ENCODE data around the gene BCLAF1.
A peak's percentile ranks its signal among the peaks of the same experiment; 100 is the strongest.
"Not testable (repeated sequence)": the region's sequence is repeated elsewhere in the genome, so short reads cannot be mapped to it uniquely, and the experiment has no call there.

Gene BCLAF1

DNA sequence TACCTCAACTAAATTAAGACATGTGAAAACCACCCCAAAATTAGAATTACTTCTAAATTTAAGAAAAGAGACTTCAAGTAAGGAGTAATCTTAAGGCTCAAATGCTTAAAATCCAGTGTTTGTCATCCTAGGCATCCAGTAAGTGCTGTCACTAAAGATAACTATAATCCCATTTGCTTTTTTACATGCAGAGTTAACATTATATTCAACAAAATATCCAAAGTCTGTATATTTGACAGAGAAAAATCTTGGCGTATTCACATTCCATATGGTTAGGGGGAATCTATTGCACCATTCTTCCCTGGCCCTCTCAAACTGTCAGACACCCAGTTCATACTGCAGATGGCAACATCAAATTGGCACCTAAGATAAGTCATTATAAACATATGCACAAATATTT, 56.9 kb downstream of the BCLAF1 start:
- no peak overlapping the region for H3K27ac Mint-ChIP-seq

GRCh38 chr6:136230219-136230853, 59.3 kb downstream of the BCLAF1 start:
- ATAC-seq (no peak), DNase-seq (no peak)
- no peaks in the 10 kb centered on the region for H3K27me3 Mint-ChIP-seq
- H3K27ac Mint-ChIP-seq: no peak overlapping the region
- H3K4me3 Mint-ChIP-seq: no peak overlapping the region
- peaks cover 14% of the 10 kb centered on the region for H3K4me1 Mint-ChIP-seq
- no peaks in the 10 kb centered on the region for H3K9me3 Mint-ChIP-seq

More for the DNA sequence above, 56.9 kb downstream of the BCLAF1 start:
- ATAC-seq (no peak), DNase-seq (no peak)
- no peaks in the 10 kb centered on the region for H3K9me3 Mint-ChIP-seq
- peaks cover 7% of the 10 kb centered on the region for H3K4me1 Mint-ChIP-seq
- no peak overlapping the region for H3K4me3 Mint-ChIP-seq
- H3K27me3 Mint-ChIP-seq: no peaks in the 10 kb centered on the region

GRCh38 chr6:136228814-136229213, 60.8 kb downstream of the BCLAF1 start:
- Mint-ChIP-seq H3K27me3 (no peaks in the 10 kb centered on the region), H3K4me3 (no peak overlapping the region), H3K4me1 (peaks cover 14% of the 10 kb centered on the region), H3K9me3 (peaks cover 0 to 5% of the 10 kb centered on the region in 2 donors), H3K27ac (no peak overlapping the region)
- ATAC-seq (no peak), DNase-seq (no peak)

- Mint-ChIP-seq H3K27ac (peak overlapping the region in 1 of 2 donors; percentile 85), H3K9me3 (peaks cover 0 to 5% of the 10 kb centered on the region in 2 donors), H3K27me3 (no peaks in the 10 kb centered on the region), H3K4me1 (peaks cover 14% of the 10 kb centered on the region), H3K4me3 (peak overlapping the region in 1 of 2 donors; percentile 50)
- DNase-seq (no peak), ATAC-seq (peak; percentile 37)
These were observed 62.8 kb downstream of the BCLAF1 start for GRCh38 chr6:136226674-136227377.

DNA sequence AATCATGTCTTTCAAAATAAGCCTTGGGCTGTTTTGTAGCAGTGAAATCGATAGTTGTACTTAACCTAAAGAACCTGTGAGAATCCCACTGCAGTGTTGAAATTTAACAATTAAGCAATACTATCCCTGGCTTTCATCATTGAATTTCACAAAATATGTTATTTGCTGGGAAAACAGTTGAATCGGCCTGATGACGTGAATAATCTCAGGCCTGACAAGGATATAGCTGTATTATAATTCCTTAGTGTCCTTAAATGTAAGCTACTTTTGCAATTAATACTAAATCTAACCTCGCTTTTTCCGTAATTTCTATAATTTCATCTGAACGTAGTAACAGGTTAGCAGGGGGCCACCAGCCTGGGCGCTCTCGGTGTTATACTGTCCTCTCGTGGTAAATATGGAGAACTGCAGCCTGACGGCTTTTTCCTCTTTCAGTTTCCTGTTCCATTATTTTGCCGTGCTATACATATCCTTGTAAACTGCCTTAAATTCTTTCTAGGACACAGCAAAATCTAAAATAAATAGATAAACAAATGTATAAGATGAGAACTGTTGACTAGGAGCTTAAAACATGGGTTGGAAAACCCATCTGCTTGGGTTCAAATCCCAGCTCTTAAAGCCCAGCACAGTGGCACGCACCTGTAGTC, 63.5 kb downstream of the BCLAF1 start:
- Mint-ChIP-seq H3K9me3 (peaks cover 0 to 5% of the 10 kb centered on the region in 2 donors), H3K27ac (peak overlapping the region in 1 of 2 donors; percentile 85), H3K4me1 (peaks cover 14% of the 10 kb centered on the region), H3K4me3 (peak overlapping the region; percentile 16 to 50), H3K27me3 (no peaks in the 10 kb centered on the region)
- peak; percentile 52 to 54 for DNase-seq
- peak; percentile 79 for ATAC-seq

GRCh38 chr6:136225496-136225895, 64.2 kb downstream of the BCLAF1 start:
- Mint-ChIP-seq H3K4me1 (peaks cover 14% of the 10 kb centered on the region), H3K27me3 (no peaks in the 10 kb centered on the region), H3K9me3 (peaks cover 2 to 5% of the 10 kb centered on the region in 2 donors), H3K27ac (no peak overlapping the region), H3K4me3 (no peak overlapping the region)
- ATAC-seq (no peak), DNase-seq (peak in 1 of 2 donors; percentile 18)

GRCh38 chr6:136224974-136225373, 64.7 kb downstream of the BCLAF1 start:
- H3K9me3 Mint-ChIP-seq, H3K4me3 Mint-ChIP-seq, H3K27me3 Mint-ChIP-seq, ATAC-seq, DNase-seq, H3K27ac Mint-ChIP-seq: not testable (repeated sequence)
- H3K4me1 Mint-ChIP-seq: peaks cover 14% of the 10 kb centered on the region

DNA sequence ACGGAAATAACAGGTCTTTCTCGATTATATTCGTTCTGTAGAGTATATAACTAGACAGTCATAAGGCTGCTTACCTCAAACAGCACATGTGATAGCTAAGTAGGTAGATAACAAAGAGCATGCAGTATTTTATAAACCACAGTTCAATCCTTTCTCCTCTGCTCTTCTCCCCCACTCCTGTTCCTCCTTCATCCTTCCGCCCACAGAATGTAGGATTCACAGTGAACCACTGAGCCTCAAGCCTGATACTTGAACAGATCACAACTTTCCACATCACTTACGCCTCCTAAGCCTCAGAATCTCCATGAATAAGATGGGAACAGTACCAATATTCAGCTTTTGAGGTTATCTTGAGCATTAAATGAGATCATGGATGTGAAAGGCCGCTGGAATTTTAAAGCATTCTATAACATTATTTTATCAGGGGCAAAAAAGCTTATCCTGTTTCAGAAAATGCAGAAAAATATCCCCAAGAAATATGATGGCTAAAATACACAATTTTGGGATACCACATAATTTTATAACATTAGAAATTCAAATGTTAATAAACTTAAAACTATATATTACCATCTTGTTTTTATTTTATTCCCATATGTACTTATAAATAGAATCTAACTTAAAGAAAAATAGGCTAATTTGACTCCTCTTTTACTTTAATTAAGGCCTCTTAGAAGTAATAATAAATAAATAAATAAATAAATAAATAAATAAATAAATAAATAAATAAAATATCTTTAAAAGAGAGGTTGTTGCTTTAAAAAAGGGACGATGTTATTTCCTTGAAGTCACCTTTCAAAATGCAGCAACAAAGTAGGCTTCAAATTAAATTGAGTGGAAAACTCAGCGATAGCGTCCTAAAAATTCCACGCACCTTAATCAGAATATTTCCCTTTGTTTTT, 72.9 kb downstream of the BCLAF1 start:
- H3K4me3 Mint-ChIP-seq: no peak overlapping the region
- H3K9me3 Mint-ChIP-seq: peaks cover 7 to 15% of the 10 kb centered on the region in 2 donors
- no peaks in the 10 kb centered on the region for H3K4me1 Mint-ChIP-seq
- no peaks in the 10 kb centered on the region for H3K27me3 Mint-ChIP-seq
- no peak overlapping the region for H3K27ac Mint-ChIP-seq
- DNase-seq: no peak
- ATAC-seq: no peak

DNA sequence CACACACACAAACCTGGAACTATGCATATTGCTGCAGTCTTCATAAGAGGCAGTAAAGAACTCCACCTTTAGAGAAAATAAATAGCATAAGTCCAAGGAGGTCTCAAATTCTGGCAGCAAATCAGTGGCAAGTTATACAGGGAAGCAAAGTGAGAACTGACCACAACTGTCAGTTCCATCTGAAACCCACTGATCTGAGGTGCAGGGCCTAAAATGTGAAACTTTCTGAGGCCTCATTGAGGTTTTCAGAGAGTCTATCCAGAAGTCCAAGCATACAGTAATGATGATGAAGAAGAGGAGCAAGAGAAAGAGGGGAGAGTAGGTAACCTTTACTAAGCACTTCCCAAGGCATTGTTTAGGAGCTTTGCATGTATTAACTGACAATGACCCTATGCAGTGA, 75.8 kb downstream of the BCLAF1 start:
- Mint-ChIP-seq H3K4me3 (no peak overlapping the region), H3K4me1 (no peaks in the 10 kb centered on the region)

GRCh38 chr6:136213012-136213539, 76.6 kb downstream of the BCLAF1 start:
- DNase-seq (no peak), ATAC-seq (no peak)
- Mint-ChIP-seq H3K4me1 (no peaks in the 10 kb centered on the region), H3K4me3 (no peak overlapping the region), H3K9me3 (no peaks in the 10 kb centered on the region), H3K27me3 (no peaks in the 10 kb centered on the region), H3K27ac (no peak overlapping the region)

More for the DNA sequence above, 75.8 kb downstream of the BCLAF1 start:
- no peaks in the 10 kb centered on the region for H3K27me3 Mint-ChIP-seq
- ATAC-seq (no peak), DNase-seq (no peak)
- no peak overlapping the region for H3K27ac Mint-ChIP-seq
- peaks cover 0 to 2% of the 10 kb centered on the region in 2 donors for H3K9me3 Mint-ChIP-seq

DNA sequence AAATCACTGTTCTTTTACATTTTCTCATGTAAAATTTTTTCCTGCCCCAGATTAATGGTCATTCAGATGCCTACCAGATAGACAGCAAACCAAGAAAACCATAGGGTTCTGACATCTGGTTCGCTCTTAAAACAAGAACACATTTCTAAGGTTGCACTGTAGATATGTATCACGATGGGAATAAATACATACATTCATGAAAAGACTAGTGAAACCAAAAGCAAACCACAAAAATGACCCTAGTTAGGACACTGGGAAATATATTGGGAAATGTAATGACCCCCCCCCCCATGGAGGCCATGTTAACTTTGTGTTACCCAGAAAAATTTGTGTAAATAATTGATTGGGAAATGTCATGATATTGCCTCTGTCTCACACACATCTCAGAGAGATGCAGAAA, 77.0 kb downstream of the BCLAF1 start:
- H3K4me1 Mint-ChIP-seq: no peaks in the 10 kb centered on the region
- H3K27me3 Mint-ChIP-seq: no peaks in the 10 kb centered on the region
- ATAC-seq (no peak), DNase-seq (no peak)
- no peak overlapping the region for H3K4me3 Mint-ChIP-seq
- H3K27ac Mint-ChIP-seq: no peak overlapping the region
- no peaks in the 10 kb centered on the region for H3K9me3 Mint-ChIP-seq

GRCh38 chr6:136210398-136211165, 79.1 kb downstream of the BCLAF1 start:
- Mint-ChIP-seq H3K27ac (no peak overlapping the region), H3K4me3 (no peak overlapping the region), H3K4me1 (no peaks in the 10 kb centered on the region), H3K9me3 (no peaks in the 10 kb centered on the region), H3K27me3 (no peaks in the 10 kb centered on the region)
- DNase-seq (no peak), ATAC-seq (no peak)

DNA sequence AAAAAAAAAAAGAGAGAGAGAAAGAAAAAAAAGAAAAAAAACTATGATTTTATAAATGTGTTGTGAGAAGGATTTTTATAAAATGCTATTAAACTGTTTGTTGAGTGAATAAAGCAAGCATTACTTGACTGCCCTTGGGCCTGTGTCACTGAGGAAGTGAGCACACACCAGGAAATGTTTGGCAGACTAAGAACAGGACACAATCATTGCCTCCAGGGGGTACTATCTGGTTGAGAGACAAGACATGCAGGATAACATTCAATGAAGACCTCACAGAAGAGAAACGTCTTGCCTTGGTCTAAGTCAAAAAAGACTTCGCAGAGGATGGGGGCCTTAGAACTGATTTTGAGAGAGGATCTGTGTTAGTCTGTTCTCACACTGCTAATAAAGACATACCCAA, 80.2 kb downstream of the BCLAF1 start:
- Mint-ChIP-seq H3K27me3 (no peaks in the 10 kb centered on the region), H3K9me3 (no peaks in the 10 kb centered on the region), H3K4me1 (no peaks in the 10 kb centered on the region), H3K4me3 (no peak overlapping the region), H3K27ac (no peak overlapping the region)
- DNase-seq (no peak), ATAC-seq (no peak)

DNA sequence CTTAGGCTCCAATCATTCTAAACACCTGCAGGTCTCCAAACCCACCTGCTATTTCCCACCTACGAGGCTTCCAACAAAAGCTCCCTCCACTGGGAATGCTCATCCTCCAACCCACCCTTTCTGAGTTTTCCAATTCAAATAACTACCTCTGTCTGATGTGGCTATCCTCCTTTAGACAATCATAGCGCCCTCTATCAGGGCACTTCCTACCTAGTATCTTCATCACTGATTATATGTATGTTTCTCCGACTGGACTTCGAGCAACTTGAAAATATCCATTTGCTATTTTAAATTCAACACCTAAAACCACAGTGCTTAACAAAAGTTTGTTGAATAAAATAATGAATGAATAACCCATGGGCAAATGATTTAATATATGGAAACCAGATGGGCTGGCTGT, 80.9 kb downstream of the BCLAF1 start:
- H3K4me3 Mint-ChIP-seq: no peak overlapping the region
- H3K27ac Mint-ChIP-seq: no peak overlapping the region
- DNase-seq: no peak
- no peak for ATAC-seq
- H3K4me1 Mint-ChIP-seq: no peaks in the 10 kb centered on the region
- H3K27me3 Mint-ChIP-seq: no peaks in the 10 kb centered on the region
- no peaks in the 10 kb centered on the region for H3K9me3 Mint-ChIP-seq
